HepG2 (cell line): Measurements from ENCODE around the gene PIAS3. TPM values are rescaled to one million over a fixed set of nuclear protein-coding genes. Genes with fewer than 3 reads are reported as not detected.

Experiments used
- ATF4 ChIP-seq, 2 experiments: fragments of 450-650 bp in 1 of 2; sonication (generic) in 1 of 2; formaldehyde crosslinking; IDR thresholded peaks; 2 replicates each; pipeline versions ENCODE4 v1.5.0 to v1.8.0; 2020 to 2022; ENCODE audit warnings: mild to moderate bottlenecking in 1 of 2, missing genetic modification reagents in 1 of 2
- CEBPZ ChIP-seq: IDR thresholded peaks from 2 replicates; pipeline ENCODE4 v1.6.1; 2012; ENCODE audit warnings: low read length, improper control_type of control experiment
- JUN ChIP-seq: sonication (generic); formaldehyde crosslinking; IDR thresholded peaks from 2 replicates; pipeline ENCODE4 v1.4.0; 2020; ENCODE audit warnings: mild to moderate bottlenecking, missing genetic modification reagents
- MBD4 ChIP-seq: IDR thresholded peaks from 2 replicates; pipeline ENCODE4 v1.6.1; 2012; ENCODE audit warnings: low read length, inconsistent platforms, borderline replicate concordance
- PAWR ChIP-seq: sonication (generic); formaldehyde crosslinking; IDR thresholded peaks from 2 replicates; pipeline ENCODE4 v1.4.0; 2020; ENCODE audit warnings: missing genetic modification reagents, mild to moderate bottlenecking, borderline replicate concordance
- RNF219 ChIP-seq: sonication (generic); formaldehyde crosslinking; IDR thresholded peaks from 2 replicates; pipeline ENCODE4 v1.5.0; 2020; ENCODE audit warnings: mild to moderate bottlenecking, missing genetic modification reagents
- SALL1 ChIP-seq: sonication (generic); formaldehyde crosslinking; IDR thresholded peaks from 2 replicates; pipeline ENCODE4 v1.8.0; 2022; ENCODE audit warnings: mild to moderate bottlenecking, missing genetic modification reagents
- ZEB1 ChIP-seq: IDR thresholded peaks from 2 replicates; pipeline ENCODE4 v1.6.1; 2012; ENCODE audit warnings: mild to moderate bottlenecking, low read depth, inconsistent platforms; ENCODE audit not compliant: insufficient replicate concordance
- ZNF274 ChIP-seq: sonication (generic); formaldehyde crosslinking; IDR thresholded peaks from 2 replicates; pipeline ENCODE4 v1.5.1; 2020; ENCODE audit warnings: mild to moderate bottlenecking, missing genetic modification reagents
- ZNF432 ChIP-seq: sonication (generic); formaldehyde crosslinking; IDR thresholded peaks from 2 replicates; pipeline ENCODE4 v1.5.0; 2020; ENCODE audit warnings: missing genetic modification reagents, mild to moderate bottlenecking, borderline replicate concordance
- ZNF512B ChIP-seq: sonication (generic); formaldehyde crosslinking; IDR thresholded peaks from 2 replicates; pipeline ENCODE4 v1.5.1; 2020; ENCODE audit warnings: missing genetic modification reagents, mild to moderate bottlenecking, borderline replicate concordance
- ZNF530 ChIP-seq: sonication (generic); formaldehyde crosslinking; IDR thresholded peaks from 2 replicates; pipeline ENCODE4 v1.5.0; 2020; ENCODE audit warnings: low read depth, mild to moderate bottlenecking, missing genetic modification reagents
- ZNF766 ChIP-seq: sonication (generic); formaldehyde crosslinking; IDR thresholded peaks from 2 replicates; pipeline ENCODE4 v1.5.0; 2020; ENCODE audit warnings: missing genetic modification reagents, borderline replicate concordance
- ZSCAN12 ChIP-seq: sonication (generic); formaldehyde crosslinking; IDR thresholded peaks from 2 replicates; pipeline ENCODE4 v1.9.0; 2021; ENCODE audit warnings: mild to moderate bottlenecking, missing genetic modification reagents
- polyA plus RNA-seq, 8 experiments: library from polyadenylated mRNA; depleted of rRNA in 3 of 8; stranded (reverse) in 7 of 8; unstranded in 1 of 8; fragments of >200 nt; fragmentation: Illumina TruSeq in 4 of 8; extraction: Trizol in 4 of 8; gene quantifications; 2 replicates each; pipeline versions ENCODE4 v1.2.1 to v1.2.3, GENCODE V29; 2011 to 2016; ENCODE audit warnings: low read depth in 4 of 8, missing spikeins in 1 of 8, mixed read lengths in 1 of 8; ENCODE audit not compliant: insufficient read depth in 1 of 8
- total RNA-seq, 5 experiments: library from RNA; depleted of rRNA; stranded (reverse); fragments of >200 nt; fragmentation: Illumina TruSeq; extraction: Trizol; gene quantifications; 2 replicates each; pipeline ENCODE4 v1.2.3, GENCODE V29; 2016; ENCODE audit warnings: low read depth in 1 of 5
- TF ChIP-seq, protein P1 (sequence below): sonication (generic); formaldehyde crosslinking; conservative IDR thresholded peaks from 2 replicates; pipeline ENCODE4 v1.8.0; 2022; ENCODE audit warnings: low read depth, missing genetic modification reagents
- TF ChIP-seq, protein P2 (sequence below): sonication (generic); formaldehyde crosslinking; IDR thresholded peaks from 2 replicates; pipeline ENCODE4 v1.8.1; 2023; ENCODE audit warnings: missing genetic modification reagents, mild to moderate bottlenecking, borderline replicate concordance

PIAS3 gene
- total and polyA plus RNA-seq, 2 of the 13 experiments (the other 11 are each of a cell fraction or from before 2014, with no cell fraction given), result 3.7 to 8.0 TPM

- TF ChIP-seq ZNF766 (CRISPR knock-in tag), result no peak
- no peak for TF ChIP-seq JUN (CRISPR knock-in tag)
- TF ChIP-seq ZNF432 (CRISPR knock-in tag), result no peak
- TF ChIP-seq MBD4, result no peak
- no peak for TF ChIP-seq RNF219 (CRISPR knock-in tag)
- TF ChIP-seq ZSCAN12 (CRISPR knock-in tag), result 0 out of 2 replicates have a peak, but pooled peaks have one; percentile 45
- no peak for TF ChIP-seq ZNF512B (CRISPR knock-in tag)
- TF ChIP-seq, protein P1, sequence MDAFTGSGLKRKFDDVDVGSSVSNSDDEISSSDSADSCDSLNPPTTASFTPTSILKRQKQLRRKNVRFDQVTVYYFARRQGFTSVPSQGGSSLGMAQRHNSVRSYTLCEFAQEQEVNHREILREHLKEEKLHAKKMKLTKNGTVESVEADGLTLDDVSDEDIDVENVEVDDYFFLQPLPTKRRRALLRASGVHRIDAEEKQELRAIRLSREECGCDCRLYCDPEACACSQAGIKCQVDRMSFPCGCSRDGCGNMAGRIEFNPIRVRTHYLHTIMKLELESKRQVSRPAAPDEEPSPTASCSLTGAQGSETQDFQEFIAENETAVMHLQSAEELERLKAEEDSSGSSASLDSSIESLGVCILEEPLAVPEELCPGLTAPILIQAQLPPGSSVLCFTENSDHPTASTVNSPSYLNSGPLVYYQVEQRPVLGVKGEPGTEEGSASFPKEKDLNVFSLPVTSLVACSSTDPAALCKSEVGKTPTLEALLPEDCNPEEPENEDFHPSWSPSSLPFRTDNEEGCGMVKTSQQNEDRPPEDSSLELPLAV (CRISPR knock-in tag), result no peak
- no peak for TF ChIP-seq PAWR
- TF ChIP-seq ZNF530, result no peak
- no peak for TF ChIP-seq ZEB1
- peak; percentile 81 for TF ChIP-seq SALL1 (CRISPR knock-in tag)
- TF ChIP-seq, protein P2, sequence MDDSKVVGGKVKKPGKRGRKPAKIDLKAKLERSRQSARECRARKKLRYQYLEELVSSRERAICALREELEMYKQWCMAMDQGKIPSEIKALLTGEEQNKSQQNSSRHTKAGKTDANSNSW (CRISPR knock-in tag), result peak; percentile 29; the same call in 1 of the 2 replicates
- no peak for TF ChIP-seq ZNF274 (CRISPR knock-in tag)
- TF ChIP-seq ATF4 (CRISPR knock-in tag; IDR thresholded peaks at IDR 0.05), result 0 out of 4 replicates have a peak, but pooled peaks of 1 of the 2 experiments have one; percentile 37
- TF ChIP-seq CEBPZ, result no peak
These were observed 35.0 kb downstream of the PIAS3 start, which contains the start of the genes POLR3C and RNF115 (continued) for GRCh38 chr1:145823565-145824498.
